ENCODE measurements around the gene PTGIR.
"Not testable (repeated sequence)": the region's sequence is repeated elsewhere in the genome, so short reads cannot be mapped to it uniquely, and the experiment has no call there.

PTGIR gene

GRCh38 chr19:46637224-46637623 lies 12.3 kb upstream of the PTGIR start:
- DNase-seq, result no peak

DNA sequence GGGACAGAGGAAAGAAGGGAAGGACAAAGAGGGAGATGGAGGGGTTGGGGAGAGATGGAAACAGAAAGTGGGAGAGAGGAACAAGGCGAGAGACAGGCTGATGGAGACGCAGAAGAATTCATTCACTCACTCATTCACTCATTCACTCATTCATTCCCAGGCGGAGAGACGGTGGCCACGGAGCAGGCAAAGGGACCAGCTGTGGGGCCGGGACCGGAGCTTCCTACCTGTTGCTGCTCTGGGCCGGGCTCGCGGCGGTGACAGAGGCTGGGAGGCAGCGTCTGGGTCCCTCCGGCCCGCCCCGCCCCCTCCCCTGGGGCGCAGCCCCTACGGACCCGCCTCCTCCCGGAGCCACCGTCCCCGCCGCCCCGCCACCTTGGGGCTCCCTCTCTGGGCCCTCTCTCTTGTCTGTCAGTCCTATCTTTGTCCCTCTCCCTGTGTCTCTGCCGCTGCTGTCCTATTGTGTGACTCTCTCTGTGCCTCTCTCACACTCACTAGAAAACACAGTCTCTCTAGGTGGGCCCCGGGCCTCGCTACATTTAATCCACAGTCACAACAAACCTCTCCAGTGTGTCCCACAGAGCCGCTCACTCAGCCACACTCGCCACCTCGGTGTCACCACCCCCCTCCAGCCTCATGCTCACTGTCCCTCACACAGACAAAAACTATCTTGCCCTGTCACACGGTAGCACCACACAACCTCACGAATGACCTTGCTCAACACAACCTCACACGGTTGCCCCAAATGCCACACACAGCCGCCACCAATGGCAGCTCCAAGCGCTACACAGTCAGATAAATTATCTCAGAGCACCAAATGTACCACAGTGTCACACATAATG lies 11.3 kb upstream of the PTGIR start, which contains the start of gene GNG8:
Gene GNG8 (minus strand): TSS at position 283 of the 842 bp plus-strand sequence. CDS start 1,520 bp downstream, outside the sequence.
- no peak for DNase-seq

DNA sequence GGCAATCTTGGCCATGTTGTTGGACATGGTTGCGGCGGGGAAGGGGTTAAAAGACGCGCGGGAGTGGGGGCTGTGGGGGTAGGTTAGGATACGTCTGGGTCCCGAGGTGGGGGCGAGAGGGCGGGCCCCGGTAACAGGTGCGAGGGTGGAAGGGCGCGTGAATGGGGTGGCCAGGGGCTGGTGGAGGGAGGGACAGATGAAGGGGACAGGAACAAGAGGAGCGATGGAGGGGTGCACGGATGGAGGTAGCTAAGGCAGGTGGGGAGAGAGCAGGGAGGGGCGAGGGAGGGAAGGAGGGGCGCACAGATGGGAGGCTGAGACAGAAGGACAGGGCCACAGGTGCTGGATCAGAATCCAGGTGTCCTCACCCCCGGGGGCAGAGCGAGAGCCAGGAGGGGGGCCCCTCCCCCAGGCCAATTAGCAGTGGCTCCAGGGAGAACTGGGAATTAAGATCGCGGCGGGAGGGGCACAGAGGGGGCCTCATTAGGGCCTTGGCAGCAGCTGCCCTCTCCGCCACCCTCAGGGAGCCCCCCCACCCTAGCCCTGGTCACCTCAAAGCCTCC lies 9.8 kb upstream of the PTGIR start:
- no peak for DNase-seq

DNA sequence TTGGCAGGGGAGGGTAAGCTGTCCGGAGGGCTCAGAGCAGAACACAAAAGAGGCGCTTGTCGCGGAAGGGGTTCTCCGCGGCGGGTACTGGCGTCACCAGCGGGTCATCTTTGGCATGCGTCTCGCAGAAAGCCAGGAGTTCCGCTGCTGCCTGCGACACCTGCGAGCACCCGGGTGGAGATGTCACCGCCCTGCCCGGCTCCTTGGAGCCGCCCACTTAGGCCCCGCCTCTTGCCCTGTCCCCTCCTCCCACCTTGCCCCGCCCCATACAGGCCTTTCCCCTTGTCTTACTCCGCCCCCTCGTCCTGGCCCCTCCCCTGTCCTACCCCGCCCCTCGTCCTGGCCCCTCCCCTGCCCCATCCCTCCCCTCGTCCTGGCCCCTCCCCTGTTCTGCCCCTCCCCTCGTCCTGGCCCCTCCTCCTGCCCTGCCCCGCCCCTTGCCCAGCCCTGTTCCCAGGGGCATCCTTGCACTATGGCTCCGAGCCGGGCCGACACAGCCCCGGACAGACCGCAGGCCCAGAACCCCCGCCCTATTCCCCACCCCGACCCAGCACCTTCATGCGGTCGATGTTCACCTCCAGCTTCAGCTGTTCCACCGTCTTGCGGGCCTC lies 9.3 kb upstream of the PTGIR start:
- peak; percentile 3 for DNase-seq

- DNase-seq, result no peak
These were observed 8.2 kb upstream of the PTGIR start for GRCh38 chr19:46633130-46633529.

DNA sequence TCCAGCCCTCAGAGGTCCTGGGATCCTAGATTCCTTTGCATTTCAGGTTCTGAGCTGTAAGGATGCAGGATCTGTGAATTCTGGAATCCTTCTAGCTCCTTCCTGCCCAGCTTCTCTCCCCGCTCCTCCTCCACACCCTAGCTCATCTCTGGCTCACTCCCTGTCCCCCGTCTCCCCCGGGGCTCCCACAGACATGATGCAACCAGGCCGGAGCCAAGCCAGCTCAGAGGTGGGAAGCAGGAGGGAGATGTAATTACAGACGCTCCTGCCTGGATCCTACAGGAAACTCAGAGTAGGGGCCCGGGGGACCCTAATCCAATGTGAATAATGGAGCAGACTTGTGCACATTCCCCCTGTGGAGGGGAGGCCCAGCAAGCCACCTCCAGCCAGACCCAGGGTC lies 6.6 kb upstream of the PTGIR start:
- DNase-seq, result no peak

DNA sequence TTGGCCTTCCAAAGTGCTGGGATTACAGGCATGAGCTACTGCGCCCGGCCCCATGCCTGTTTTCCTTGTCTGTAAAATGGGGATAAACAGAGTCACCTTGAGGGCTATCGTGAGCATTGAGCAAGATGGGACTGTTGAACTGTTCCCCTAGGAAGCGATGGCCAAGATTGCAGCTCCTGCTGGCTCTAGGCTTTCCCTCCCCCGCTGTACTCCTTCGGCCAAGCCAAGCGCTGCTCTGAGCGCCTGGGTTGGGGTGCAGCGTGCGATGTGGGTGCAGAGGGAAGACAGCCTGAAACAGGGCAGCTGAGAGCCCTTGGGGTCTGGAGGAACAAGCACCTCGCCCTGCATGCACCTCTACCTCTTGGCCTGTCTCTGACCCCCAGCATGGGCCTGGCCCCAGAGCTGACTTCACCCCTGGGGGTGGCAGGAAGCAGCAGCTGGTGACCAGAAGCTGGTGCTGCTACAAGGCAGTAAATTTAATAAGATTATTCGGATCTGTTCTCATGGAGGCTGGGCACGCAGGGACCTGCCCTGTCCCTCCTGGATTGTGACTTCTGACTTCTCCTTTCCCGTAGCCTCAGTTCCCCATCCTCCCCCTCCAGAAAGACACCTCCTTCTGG lies 5.8 kb upstream of the PTGIR start:
- no peak for DNase-seq

GRCh38 chr19:46629546-46630025 lies 4.7 kb upstream of the PTGIR start:
- DNase-seq, result no peak

GRCh38 chr19:46628970-46629369 lies 4.1 kb upstream of the PTGIR start:
- not testable (repeated sequence) for DNase-seq

GRCh38 chr19:46626446-46626845 lies 1.6 kb upstream of the PTGIR start:
- DNase-seq, result no peak

- DNase-seq, result no peak
These were observed 842 bp upstream of the PTGIR start for GRCh38 chr19:46625731-46626130.

- DNase-seq, result no peak
These were observed 880 bp downstream of the PTGIR start for GRCh38 chr19:46623915-46624502.

GRCh38 chr19:46622118-46622446 lies 2.8 kb downstream of the PTGIR start:
- no peak for DNase-seq

DNA sequence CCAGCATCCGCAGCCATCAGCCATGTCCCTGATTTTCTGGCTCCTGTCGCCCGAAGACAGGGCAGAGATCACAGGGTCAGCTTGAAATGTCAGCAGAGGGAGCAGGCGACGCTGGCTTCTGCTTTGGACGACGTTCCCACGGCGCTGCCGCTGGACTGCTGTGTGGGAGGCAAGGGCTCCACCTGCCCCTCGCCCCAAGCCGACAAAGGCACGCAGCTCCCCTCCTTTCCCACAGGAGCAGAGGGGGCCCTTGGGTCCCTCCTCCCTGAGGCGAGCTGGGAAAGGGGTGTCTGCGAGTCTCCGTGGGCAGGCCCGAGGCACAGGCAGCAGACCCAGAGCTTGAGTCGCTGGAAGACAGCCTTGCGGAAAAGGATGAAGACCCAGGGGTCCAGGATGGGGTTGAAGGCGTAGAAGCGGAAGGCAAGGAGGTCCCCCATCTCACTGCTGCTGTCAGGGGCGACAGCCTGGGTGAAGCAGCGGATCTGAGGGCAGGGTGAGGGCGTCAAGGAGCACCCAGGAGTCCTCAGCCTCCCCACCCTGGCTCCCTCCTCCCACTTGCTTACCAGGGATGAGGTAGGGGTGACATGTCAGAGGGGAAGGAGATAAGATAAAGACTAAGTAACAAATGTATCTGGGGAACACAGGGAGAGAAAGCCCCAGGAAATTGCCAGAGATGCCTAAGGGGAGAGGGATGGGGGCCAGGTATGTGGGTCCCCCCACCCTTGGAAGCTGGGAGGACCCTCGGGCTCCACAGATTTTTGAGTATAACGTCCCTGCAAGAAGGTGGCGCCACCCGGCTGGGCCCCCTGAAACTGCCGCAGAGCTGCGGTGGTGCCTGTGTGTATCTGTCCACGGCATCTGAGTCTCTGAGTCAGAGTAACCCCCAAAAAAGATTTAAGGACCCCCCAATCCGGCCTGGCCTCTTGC lies 3.4 kb downstream of the PTGIR start:
- no peak for DNase-seq

- DNase-seq, result no peak
These were observed 4.2 kb downstream of the PTGIR start for GRCh38 chr19:46620716-46621115.

DNA sequence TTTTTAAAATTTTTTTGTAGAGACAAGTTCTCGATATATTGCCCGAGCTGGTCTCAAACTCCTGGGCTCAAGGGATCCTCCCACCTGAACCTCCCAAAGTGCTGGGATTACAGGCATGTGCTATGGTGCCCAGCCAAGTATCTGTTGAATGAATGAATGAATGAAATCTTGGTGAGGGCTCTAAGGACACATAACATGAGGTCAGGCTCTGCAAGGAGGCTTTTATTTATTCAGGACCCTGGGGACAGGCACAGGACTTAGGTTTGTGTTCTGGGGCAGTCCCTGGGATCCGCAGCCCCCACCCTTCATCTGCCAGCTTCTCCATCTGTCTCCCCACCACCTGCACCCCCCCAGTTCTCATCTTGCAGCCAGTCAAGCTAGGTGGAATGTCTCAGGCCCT lies 4.6 kb downstream of the PTGIR start:
- no peak for DNase-seq

DNA sequence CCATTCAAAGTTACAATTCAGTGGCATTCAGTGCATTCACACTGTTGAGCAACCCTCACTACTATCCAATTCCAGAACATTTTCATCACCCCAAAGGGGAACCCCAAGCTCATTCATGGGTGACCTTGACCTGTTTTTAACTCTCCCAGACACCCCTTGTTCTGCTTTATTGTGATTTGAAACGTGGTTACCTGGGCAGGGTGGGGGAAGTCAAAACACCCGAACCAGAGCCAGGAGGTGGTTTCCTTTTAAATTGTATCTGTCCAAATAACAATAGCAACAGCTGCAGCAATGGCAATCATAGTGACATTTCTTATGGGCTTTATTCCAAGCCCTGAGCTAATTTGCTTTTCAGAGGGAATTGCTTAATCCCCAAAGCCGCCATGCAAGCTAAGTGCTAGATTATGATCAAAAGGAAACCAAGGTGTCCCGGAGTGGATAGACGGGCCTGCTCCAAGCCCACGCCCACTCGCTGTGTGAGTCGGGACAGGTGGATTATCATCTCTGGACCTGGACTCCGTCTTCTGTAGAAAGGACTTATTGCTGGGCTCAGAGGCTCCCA lies 6.1 kb downstream of the PTGIR start:
- no peak for DNase-seq

- DNase-seq, result no peak
These were observed 7.3 kb downstream of the PTGIR start for GRCh38 chr19:46617601-46618000.

DNA sequence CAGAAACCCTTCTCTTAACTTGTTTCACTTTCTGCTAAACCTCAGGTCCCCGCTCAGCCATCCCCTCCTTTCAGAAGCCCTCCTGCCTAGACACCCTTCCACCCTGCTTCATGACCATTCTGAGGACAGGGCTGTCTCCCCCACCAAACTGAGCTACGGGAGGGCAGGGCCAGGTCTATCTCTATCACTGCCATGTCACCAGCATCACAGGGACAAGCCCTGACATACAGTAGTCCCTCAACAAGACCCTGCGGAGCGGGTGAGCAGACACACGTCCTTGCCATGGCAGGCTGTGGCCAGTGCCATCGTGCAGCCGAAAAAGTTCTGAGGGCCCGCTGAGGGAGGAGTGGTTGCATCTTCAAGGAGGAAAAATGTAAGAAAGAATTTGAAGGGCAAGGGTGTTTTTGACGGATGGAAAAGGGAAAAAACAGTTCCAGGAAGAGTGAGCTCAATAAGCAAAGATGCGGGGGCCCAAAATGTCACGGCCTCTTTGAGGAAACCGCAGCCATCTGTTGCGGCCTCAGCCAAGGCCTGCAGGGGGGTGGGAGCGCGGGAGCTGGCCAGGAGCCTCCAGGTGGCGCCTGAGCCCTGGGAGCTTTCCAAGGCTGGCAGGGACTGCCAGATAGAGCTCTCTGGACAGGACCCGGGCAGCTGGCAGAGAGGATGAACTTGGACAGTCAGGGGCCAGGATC lies 8.1 kb downstream of the PTGIR start:
- peak; percentile 33 for DNase-seq

DNA sequence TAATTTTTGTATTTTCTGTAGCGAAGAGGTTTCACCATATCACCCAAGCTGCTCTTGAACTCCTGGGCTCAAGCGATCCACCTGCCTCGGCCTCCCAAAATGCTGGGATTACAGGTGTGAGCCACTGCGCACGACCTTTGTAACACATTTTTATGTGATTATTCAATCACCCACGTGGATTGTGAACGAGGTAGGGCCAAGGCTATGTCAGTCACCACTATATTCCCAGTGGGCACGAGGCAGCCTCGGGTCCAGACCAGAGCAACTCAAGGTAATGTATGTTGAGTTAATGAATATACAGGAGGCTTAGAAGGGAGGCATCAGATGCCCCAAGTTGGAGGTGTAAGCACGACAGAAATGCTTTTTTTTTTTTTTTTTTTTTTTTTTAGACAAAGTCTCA lies 8.9 kb downstream of the PTGIR start:
- no peak for DNase-seq

DNA sequence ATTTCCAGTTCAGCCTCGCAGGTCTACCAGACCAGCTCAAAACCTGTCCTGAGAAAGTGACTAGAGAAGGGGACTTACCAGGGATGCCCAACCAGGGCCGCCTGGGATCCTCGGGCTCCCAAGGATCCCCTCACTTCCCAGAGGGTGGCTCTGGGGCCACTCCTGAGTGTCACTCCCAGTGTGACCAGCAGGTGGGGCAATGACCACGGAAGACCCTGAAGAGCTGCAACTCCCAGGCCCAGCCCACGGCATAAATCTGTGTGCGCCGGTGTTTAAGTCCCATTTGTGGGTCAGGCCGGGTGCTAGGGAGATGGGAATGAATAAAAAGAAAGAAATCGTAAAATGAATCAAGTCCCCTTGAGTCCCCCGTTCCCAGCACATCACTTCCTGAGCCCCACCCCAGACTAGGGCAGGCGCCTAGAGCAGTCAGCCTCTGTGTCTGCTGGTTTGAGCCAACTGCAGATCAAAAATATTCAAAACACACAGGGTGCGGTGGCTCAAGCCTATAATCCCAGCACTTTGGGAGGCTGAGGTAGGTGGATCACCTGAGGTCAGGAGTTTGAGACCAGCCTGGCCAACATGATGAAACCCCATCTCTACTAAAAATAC lies 10.7 kb downstream of the PTGIR start:
- peak; percentile 42 for DNase-seq

Measured in NCI-H1092 treated with DMSO at 0.1 percent for 48 hours (cell line).